NT2/D1 (cell line): Measurements from ENCODE around the gene PKNOX2.

ENCODE experiments used
- YY1 ChIP-seq: IDR thresholded peaks from 2 replicates; pipeline ENCODE4 v1.6.1; 2011; ENCODE audit not compliant: insufficient read length, insufficient read depth
- ZNF274 ChIP-seq: IDR thresholded peaks from 2 replicates; pipeline ENCODE4 v1.6.1; 2011; ENCODE audit warnings: mild to moderate bottlenecking, low read depth, low read length

DNA sequence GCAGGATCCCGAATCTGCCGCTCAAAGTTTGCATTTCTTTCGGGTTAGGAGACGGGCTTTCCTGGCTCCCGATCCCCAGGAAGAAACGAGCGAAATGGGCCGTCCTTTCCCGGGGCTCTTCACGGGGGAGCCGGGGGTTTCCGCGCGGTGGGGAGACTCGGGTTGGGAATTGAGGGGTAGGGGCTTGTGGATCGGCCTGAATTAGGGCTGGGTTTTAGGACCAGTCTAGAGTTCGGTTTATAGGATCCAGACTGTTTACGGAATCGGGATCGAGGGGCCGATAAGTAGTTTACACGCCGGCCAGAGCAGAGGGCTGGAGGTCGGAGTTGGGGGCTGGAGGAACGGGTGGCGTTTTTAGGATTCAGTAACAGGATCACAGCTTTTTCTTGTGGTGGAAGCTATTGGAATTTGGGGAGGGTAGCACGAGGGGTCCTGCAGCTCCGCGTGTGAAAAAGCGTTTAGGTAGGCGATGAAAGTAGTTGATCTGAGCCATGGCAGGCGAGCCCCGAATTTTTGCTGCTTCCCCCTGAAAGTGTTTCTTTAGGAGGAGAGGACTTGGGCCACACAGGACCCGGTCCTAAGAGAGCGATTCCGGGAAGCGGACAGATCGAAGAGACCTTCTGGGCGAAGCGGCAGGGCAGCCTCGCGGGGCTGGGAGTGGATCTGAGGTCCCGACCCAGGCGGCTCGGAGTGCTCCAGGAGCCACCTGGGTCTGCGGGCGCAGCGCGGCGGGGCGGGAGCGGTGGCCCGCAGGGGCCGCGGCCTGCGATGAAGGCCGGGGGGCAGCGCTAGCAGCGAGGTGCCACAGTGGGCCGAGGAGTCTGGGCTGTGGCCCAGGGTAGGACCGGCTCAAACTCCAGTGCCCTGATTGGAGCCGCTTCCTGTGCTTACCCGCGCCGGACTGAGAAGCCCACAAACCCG lies 1.6 kb downstream of the PKNOX2 start:
- TF ChIP-seq ZNF274 = no peak
- no peak for TF ChIP-seq YY1
